ENCODE measurements around the gene PSMD5.

PSMD5 gene
- 17.3 to 24.4 (median 22.5) reads per million in 3 donors for total RNA-seq

DNA sequence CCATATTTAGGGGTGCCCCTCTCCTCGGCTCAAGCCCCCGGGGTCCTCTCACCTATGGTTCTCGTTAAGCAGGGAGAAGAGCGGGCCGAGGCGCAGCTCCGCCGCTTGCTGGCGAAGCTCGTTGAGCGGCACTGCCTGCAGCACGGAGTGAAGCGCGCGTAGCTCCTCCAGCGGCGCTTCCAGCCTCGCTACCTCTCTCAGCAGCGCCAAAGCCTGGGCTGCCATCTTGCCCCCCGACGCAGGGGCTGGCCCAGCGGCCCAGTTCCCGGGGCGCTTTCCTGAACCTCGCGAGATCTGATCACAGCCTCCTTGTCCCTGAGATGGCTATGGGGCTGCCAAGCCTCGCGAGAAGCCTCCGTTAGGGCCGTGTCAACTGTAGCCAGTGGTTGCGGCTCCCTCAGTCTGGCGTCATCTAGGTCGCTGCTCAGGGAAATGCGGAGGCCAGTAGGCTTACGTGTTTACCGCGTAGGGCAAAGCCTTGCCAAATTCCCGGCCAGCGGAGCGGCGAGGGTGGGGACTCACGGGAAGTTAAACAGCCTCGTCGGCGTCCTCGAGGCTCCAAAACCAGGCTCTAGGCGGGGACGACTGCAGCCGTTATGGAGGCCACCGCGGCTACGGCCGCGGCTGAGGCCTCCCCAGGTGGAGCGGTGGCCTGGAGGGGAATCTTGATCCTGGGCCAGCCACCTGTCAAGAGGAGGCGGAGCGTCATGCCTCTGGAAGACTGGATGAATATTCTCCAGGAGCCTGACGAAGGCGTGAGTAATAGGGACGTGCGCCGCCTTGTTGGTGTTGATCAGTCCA lies at the start of gene PSMD5:
PSMD5 (minus strand) TSS at position 238 of the 801 bp plus-strand sequence; CDS start at position 225, 13 bp downstream.
- H3K27ac ChIP-seq (ENCODE audit: insufficient read depth, low read length, poor library complexity, severe bottlenecking) = peak within 1 kb of the TSS; percentile 97
- H3K27me3 ChIP-seq (replicated peaks; ENCODE audit: control insufficient read depth, insufficient read depth, low read length, poor library complexity, severe bottlenecking) = no peaks in the 10 kb centered on the region
- no peaks in the 10 kb centered on the region for H3K9me3 ChIP-seq (ENCODE audit: control insufficient read depth, low read length)
- H3K36me3 ChIP-seq (ENCODE audit: control insufficient read depth, insufficient read depth, low read length) = peaks cover 11% of the 10 kb centered on the region
- peaks cover 34% of the 10 kb centered on the region for H3K4me1 ChIP-seq (ENCODE audit: control insufficient read depth, insufficient read depth, low read length, poor library complexity, severe bottlenecking)
- H3K4me3 ChIP-seq (ENCODE audit: insufficient read depth, low read depth, low read length, poor library complexity, severe bottlenecking) = peak within 1 kb of the TSS; percentile 70
- DNase-seq = peak; percentile 90 to 98 (median 98)

DNA sequence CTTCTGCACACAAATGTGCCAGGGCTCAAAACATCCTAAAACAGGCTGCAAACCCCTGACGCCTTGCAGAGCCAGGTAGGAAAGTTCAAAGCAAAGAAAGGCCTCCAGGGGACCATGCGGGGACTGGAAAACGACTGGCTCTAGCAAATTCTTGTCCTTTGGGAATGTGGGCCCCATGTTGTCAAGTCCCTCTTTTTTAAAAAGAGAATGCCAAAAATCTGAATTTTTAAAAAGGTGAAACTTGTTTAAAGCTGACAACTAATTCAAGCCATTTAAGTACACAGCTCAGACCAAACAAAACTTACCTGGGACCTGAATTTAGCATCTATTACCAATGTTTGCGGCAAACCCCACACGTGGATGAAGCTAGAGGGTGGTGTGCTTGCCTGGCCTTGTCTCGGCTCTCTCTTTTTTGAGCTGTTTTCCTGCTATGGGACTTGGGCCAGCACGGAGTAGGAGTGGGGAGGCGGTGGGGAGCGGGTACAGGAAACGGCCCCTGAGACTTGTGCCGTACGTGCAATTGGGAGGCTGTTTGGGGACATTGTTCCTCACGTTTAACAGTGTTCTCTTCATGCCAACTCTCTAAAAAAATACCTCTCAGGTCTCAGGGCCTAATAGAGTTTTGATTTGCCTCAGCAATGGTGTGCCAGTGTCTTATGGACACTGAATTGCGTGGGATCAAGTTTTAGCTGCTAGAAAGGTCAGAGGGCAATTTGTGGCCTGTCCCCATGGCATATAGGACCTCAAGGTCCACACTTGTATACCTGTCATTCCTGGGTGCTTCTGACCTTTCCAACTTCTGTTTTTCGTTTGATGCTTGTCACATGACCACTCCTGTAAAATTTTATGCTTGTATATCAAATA lies 49.4 kb upstream of the PSMD5 start:
- Histone ChIP-seq H3K27me3 (replicated peaks; ENCODE audit: control insufficient read depth, insufficient read depth, low read length, poor library complexity, severe bottlenecking) (no peaks in the 10 kb centered on the region), H3K4me3 (ENCODE audit: insufficient read depth, low read depth, low read length, poor library complexity, severe bottlenecking) (peak overlapping the region; percentile 8), H3K36me3 (ENCODE audit: control insufficient read depth, insufficient read depth, low read length) (no peaks in the 10 kb centered on the region), H3K9me3 (ENCODE audit: control insufficient read depth, low read length) (no peaks in the 10 kb centered on the region), H3K27ac (ENCODE audit: insufficient read depth, low read length, poor library complexity, severe bottlenecking) (peak overlapping the region; percentile 87), H3K4me1 (ENCODE audit: control insufficient read depth, insufficient read depth, low read length, poor library complexity, severe bottlenecking) (peaks cover 58% of the 10 kb centered on the region)
- no peak for DNase-seq

DNA sequence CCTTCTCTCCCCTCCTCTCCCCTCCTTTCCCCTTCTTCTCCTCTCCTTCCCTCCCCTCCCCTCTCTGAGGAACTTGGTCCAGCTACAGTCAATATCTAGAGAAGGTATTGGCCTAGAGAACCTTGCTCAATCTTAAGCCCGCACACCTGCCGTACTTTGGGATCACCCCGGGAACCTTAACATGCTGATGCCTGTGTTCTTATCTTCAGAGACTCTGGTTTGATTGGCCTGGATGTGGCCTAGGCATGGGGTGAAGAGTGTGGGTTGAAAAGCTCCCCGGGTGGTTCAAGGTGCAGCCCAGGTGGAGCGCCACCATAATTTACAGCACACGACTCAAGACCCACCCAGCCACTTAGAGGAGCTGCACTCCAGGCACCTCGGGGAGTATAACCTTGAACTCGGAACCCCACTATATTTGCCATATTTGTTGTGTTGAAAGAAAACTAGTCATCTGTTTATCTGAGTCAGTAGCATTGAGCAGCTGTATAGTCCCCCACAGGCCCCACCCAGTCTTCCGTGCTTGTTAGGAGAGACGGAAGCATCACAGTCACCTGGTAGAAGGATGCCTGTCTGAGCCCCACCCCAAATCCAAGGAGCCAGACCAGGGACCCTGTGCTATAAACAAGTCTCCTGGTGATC lies 48.6 kb upstream of the PSMD5 start:
- peak in 2 of 3 donors; percentile 32 to 56 for DNase-seq
- Histone ChIP-seq H3K27ac (ENCODE audit: insufficient read depth, low read length, poor library complexity, severe bottlenecking) (peak overlapping the region; percentile 87), H3K36me3 (ENCODE audit: control insufficient read depth, insufficient read depth, low read length) (no peaks in the 10 kb centered on the region), H3K4me1 (ENCODE audit: control insufficient read depth, insufficient read depth, low read length, poor library complexity, severe bottlenecking) (peaks cover 53% of the 10 kb centered on the region), H3K27me3 (replicated peaks; ENCODE audit: control insufficient read depth, insufficient read depth, low read length, poor library complexity, severe bottlenecking) (no peaks in the 10 kb centered on the region), H3K4me3 (ENCODE audit: insufficient read depth, low read depth, low read length, poor library complexity, severe bottlenecking) (no peak overlapping the region), H3K9me3 (ENCODE audit: control insufficient read depth, low read length) (no peaks in the 10 kb centered on the region)

DNA sequence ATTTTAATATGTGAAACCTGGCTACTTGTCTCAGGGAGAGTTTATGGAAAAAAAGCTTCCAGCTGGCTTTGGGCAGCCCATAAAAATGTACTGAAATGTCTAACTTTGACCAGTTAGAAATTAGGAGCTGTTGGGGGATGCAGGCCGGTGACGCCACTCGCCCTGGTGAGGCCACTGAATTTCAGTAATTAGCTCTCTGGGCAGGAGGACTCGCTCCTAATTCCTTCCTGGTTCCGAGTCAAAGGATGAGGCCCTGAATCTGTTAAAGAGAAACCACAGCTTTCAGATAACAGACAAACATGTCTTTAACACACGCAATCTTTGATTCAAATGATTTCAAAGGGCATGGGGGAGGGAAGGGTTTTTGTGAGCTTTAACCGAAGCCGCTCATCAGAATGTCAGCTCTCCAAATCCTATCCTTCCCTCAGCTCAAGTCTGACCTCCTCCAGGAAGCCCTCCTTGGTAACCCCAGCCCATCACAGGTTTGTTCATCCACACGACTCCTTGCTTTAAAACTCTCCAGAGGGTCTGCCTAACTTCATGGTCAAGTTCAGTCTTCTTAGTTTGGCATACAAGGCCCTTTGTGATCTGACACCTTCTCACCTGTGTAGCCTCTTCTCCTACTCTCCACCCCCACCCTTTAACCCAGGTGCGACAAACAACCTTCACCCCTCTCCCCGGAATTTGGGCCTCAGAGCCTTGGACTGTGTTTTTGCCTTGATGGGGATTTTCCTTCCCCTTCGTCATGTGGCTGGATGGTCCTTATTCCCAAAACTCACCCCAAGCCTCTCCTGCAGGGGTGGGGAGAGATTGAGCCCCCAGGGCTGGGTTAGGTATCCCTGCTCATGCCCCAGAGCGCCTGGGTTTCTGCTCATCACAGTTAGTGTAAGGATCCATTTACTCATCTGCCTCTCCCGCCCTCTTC lies 47.9 kb upstream of the PSMD5 start:
- peak in 1 of 3 donors; percentile 25 for DNase-seq
- H3K4me1 ChIP-seq (ENCODE audit: control insufficient read depth, insufficient read depth, low read length, poor library complexity, severe bottlenecking) = peaks cover 53% of the 10 kb centered on the region
- H3K27ac ChIP-seq (ENCODE audit: insufficient read depth, low read length, poor library complexity, severe bottlenecking) = peak overlapping the region; percentile 87
- no peaks in the 10 kb centered on the region for H3K9me3 ChIP-seq (ENCODE audit: control insufficient read depth, low read length)
- peak overlapping the region; percentile 9 for H3K4me3 ChIP-seq (ENCODE audit: insufficient read depth, low read depth, low read length, poor library complexity, severe bottlenecking)
- H3K27me3 ChIP-seq (replicated peaks; ENCODE audit: control insufficient read depth, insufficient read depth, low read length, poor library complexity, severe bottlenecking) = no peaks in the 10 kb centered on the region
- no peaks in the 10 kb centered on the region for H3K36me3 ChIP-seq (ENCODE audit: control insufficient read depth, insufficient read depth, low read length)

DNA sequence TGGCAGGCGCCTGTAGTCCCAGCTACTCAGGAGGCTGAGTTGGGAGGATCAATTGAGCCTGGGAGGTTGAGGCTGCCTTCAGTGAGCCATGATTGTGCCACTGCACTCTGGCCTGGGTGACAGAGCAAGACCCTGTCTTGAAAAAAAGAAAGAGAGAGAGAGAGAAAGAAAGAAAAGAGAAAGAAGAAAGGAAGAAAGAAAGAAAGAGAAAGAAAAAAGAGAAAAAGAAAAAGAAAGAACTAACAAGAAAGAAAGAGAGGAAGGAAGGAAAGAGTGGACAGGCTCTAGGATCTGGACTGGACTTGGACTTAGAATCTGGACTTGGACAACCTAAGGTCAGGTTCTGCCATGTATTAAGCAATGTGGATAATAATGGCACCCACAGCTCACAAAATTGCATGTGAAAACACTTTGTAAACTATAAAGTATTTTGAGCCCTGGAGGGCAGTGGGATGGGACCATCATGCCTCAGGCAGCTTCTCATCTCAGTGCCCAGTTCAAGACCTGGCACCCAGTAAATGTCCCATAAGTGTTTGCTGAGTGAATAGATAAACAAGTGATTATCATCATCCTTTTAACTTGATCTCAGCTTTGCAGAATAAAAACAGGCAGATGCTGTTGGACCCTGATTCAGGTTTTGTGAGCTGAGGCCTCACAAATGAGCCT lies 47.0 kb upstream of the PSMD5 start:
- Histone ChIP-seq H3K27ac (ENCODE audit: insufficient read depth, low read length, poor library complexity, severe bottlenecking) (peak overlapping the region; percentile 87), H3K27me3 (replicated peaks; ENCODE audit: control insufficient read depth, insufficient read depth, low read length, poor library complexity, severe bottlenecking) (no peaks in the 10 kb centered on the region), H3K9me3 (ENCODE audit: control insufficient read depth, low read length) (no peaks in the 10 kb centered on the region), H3K36me3 (ENCODE audit: control insufficient read depth, insufficient read depth, low read length) (no peaks in the 10 kb centered on the region), H3K4me3 (ENCODE audit: insufficient read depth, low read depth, low read length, poor library complexity, severe bottlenecking) (no peak overlapping the region), H3K4me1 (ENCODE audit: control insufficient read depth, insufficient read depth, low read length, poor library complexity, severe bottlenecking) (peaks cover 53% of the 10 kb centered on the region)
- DNase-seq = no peak

DNA sequence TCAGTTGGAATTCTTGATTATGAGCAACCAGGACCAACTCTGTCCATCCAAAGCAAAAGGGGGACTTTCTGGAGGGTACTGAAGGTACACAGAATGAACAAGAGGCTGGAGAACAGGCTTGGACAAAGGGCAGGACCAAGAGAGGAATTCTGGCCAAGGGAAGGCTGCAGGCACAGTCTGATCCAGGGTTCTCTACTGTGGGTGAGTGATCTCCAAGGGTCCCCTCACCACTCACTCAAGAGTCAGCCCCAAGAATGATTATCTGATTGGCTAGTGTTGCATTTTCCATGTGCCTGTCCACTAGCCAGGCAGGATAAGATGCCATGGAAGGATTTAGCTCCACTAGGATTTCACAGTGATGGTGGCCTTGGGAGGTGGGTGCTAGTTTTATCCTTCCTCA lies 45.9 kb upstream of the PSMD5 start:
- H3K4me1 ChIP-seq (ENCODE audit: control insufficient read depth, insufficient read depth, low read length, poor library complexity, severe bottlenecking) = peaks cover 46% of the 10 kb centered on the region
- peak overlapping the region; percentile 87 for H3K27ac ChIP-seq (ENCODE audit: insufficient read depth, low read length, poor library complexity, severe bottlenecking)
- no peaks in the 10 kb centered on the region for H3K9me3 ChIP-seq (ENCODE audit: control insufficient read depth, low read length)
- H3K36me3 ChIP-seq (ENCODE audit: control insufficient read depth, insufficient read depth, low read length) = no peaks in the 10 kb centered on the region
- no peaks in the 10 kb centered on the region for H3K27me3 ChIP-seq (replicated peaks; ENCODE audit: control insufficient read depth, insufficient read depth, low read length, poor library complexity, severe bottlenecking)
- no peak for DNase-seq
- no peak overlapping the region for H3K4me3 ChIP-seq (ENCODE audit: insufficient read depth, low read depth, low read length, poor library complexity, severe bottlenecking)

DNA sequence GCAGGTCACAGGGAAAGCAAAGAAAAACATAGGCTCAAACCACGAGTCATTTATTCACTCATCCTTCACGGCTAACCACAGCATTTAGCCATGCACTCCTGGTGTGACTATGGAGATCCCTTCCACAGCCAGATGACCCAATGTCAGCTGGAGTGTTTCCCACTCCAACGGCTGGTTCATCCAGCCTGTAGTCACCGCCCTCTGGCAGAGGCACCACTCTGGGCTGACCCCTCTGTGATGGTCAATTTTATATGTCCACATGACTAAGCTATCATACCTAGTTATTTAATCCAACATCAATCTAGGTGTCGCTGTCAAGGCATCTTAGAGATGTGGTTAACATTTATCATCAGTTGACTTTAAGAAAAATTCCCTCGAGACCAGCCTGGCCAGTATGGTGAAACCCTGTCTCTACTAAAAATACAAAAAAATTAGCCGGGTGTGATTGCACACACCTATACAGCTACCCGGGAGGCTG lies 43.8 kb upstream of the PSMD5 start:
- no peaks in the 10 kb centered on the region for H3K36me3 ChIP-seq (ENCODE audit: control insufficient read depth, insufficient read depth, low read length)
- no peak overlapping the region for H3K27ac ChIP-seq (ENCODE audit: insufficient read depth, low read length, poor library complexity, severe bottlenecking)
- no peaks in the 10 kb centered on the region for H3K27me3 ChIP-seq (replicated peaks; ENCODE audit: control insufficient read depth, insufficient read depth, low read length, poor library complexity, severe bottlenecking)
- no peaks in the 10 kb centered on the region for H3K9me3 ChIP-seq (ENCODE audit: control insufficient read depth, low read length)
- DNase-seq = no peak
- peaks cover 45% of the 10 kb centered on the region for H3K4me1 ChIP-seq (ENCODE audit: control insufficient read depth, insufficient read depth, low read length, poor library complexity, severe bottlenecking)
- no peak overlapping the region for H3K4me3 ChIP-seq (ENCODE audit: insufficient read depth, low read depth, low read length, poor library complexity, severe bottlenecking)

DNA sequence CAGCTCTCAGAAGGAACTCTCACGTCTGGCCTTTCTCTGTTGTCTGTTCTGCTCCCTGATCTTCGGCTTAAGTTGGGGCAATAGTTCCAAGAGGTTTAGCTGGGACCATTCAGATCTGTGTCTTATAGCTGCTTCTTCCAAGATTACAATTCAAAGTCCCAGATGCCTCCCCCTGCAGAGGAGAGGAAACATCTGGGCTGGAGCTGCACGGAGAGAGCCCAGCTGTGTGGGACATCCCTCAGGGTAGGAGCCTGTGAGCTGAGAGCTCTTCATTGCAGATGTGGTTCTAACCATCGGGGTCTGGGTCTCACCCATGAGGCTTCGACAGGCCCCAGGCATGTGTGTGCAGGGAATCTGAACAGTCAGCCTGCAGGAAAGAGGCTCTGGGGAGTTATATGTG lies 43.2 kb upstream of the PSMD5 start:
- Histone ChIP-seq H3K4me1 (ENCODE audit: control insufficient read depth, insufficient read depth, low read length, poor library complexity, severe bottlenecking) (peaks cover 43% of the 10 kb centered on the region), H3K27ac (ENCODE audit: insufficient read depth, low read length, poor library complexity, severe bottlenecking) (no peak overlapping the region), H3K36me3 (ENCODE audit: control insufficient read depth, insufficient read depth, low read length) (no peaks in the 10 kb centered on the region)

DNA sequence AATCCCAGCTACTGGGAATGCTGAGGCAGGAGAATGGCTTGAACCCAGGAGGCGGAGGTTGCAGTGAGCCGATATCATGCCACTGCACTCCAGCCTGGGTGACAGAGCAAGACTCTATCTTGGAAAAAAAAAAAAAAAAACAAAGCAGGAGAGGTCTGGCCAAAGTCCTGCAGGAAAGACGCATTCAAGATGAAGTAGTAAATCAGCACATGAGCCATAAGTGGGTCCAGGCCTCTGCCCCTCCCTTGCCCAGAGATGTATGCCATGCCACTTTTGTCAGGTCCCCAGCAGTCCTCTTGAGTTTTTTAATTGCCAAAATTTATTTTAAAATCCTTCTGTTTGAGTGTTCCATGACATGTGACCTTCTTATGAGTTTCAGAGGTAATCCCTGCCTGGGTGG lies 42.7 kb upstream of the PSMD5 start:
- Histone ChIP-seq H3K4me1 (ENCODE audit: control insufficient read depth, insufficient read depth, low read length, poor library complexity, severe bottlenecking) (peaks cover 39% of the 10 kb centered on the region), H3K9me3 (ENCODE audit: control insufficient read depth, low read length) (no peaks in the 10 kb centered on the region), H3K4me3 (ENCODE audit: insufficient read depth, low read depth, low read length, poor library complexity, severe bottlenecking) (no peak overlapping the region), H3K27ac (ENCODE audit: insufficient read depth, low read length, poor library complexity, severe bottlenecking) (no peak overlapping the region), H3K27me3 (replicated peaks; ENCODE audit: control insufficient read depth, insufficient read depth, low read length, poor library complexity, severe bottlenecking) (no peaks in the 10 kb centered on the region), H3K36me3 (ENCODE audit: control insufficient read depth, insufficient read depth, low read length) (no peaks in the 10 kb centered on the region)
- DNase-seq = no peak

More for the DNA sequence above, 43.2 kb upstream of the PSMD5 start:
- no peak for DNase-seq
- H3K4me3 ChIP-seq (ENCODE audit: insufficient read depth, low read depth, low read length, poor library complexity, severe bottlenecking) = no peak overlapping the region
- H3K9me3 ChIP-seq (ENCODE audit: control insufficient read depth, low read length) = no peaks in the 10 kb centered on the region
- no peaks in the 10 kb centered on the region for H3K27me3 ChIP-seq (replicated peaks; ENCODE audit: control insufficient read depth, insufficient read depth, low read length, poor library complexity, severe bottlenecking)
